Fibroblast of lung (primary cell): Measurements from ENCODE around the gene SDK1. TPM values are rescaled to one million over a fixed set of nuclear protein-coding genes. Genes with fewer than 3 reads are reported as not detected.

Source experiments
- DNase-seq, 2 donors: peaks; one replicate each; pipeline versions ENCODE4 v3.0.0 to v3.0.0-alpha.2; 2010; ENCODE audit warnings: low read depth in 2 of 2
- H2AFZ ChIP-seq: 2 replicates; pipeline ENCODE4 v1.5.1; 2012; ENCODE audit warnings: low read length, control low read depth, inconsistent platforms
- H3K27ac ChIP-seq: 2 replicates; pipeline ENCODE4 v1.5.1; 2011; ENCODE audit warnings: low read length, control low read depth; ENCODE audit not compliant: insufficient read depth
- H3K27me3 ChIP-seq: 2 replicates; pipeline ENCODE4 v1.5.1; 2011; ENCODE audit warnings: mild to moderate bottlenecking, low read length; ENCODE audit not compliant: control insufficient read depth, insufficient read depth
- H3K36me3 ChIP-seq: 2 replicates; pipeline ENCODE4 v1.5.1; 2011; ENCODE audit warnings: low read length; ENCODE audit not compliant: control insufficient read depth, insufficient read depth
- H3K4me1 ChIP-seq: 2 replicates; pipeline ENCODE4 v1.5.1; 2011; ENCODE audit warnings: low read length; ENCODE audit not compliant: control insufficient read depth, insufficient read depth; ENCODE audit errors: extremely low read depth
- H3K4me2 ChIP-seq: 2 replicates; pipeline ENCODE4 v1.5.1; 2011; ENCODE audit warnings: low read length, control low read depth; ENCODE audit not compliant: insufficient read depth; ENCODE audit errors: extremely low read depth
- H3K4me3 ChIP-seq, 4 experiments: fragments of 200-600 bp in 1 of 4; sonication (generic) in 1 of 4; replicated peaks in 1 of 4; 2 replicates each; pipeline ENCODE4 v1.5.1; 2011 to 2016; ENCODE audit warnings: low read length in 4 of 4, low read depth in 3 of 4, mild to moderate bottlenecking in 3 of 4, control low read depth in 2 of 4, inconsistent platforms in 1 of 4, mixed read lengths in 1 of 4; ENCODE audit not compliant: insufficient read depth in 1 of 4; ENCODE audit errors: control extremely low read depth in 1 of 4
- H3K79me2 ChIP-seq: 2 replicates; pipeline ENCODE4 v1.5.1; 2012; ENCODE audit warnings: mild to moderate bottlenecking, low read length, inconsistent platforms; ENCODE audit not compliant: control insufficient read depth, insufficient read depth
- H3K9ac ChIP-seq: 2 replicates; pipeline ENCODE4 v1.5.1; 2011; ENCODE audit warnings: mild to moderate bottlenecking, low read length, control low read depth; ENCODE audit not compliant: insufficient read depth
- H3K9me3 ChIP-seq: 2 replicates; pipeline ENCODE4 v1.5.1; 2012; ENCODE audit warnings: low read depth, low read length; ENCODE audit not compliant: control insufficient read depth, insufficient read depth
- H4K20me1 ChIP-seq: 2 replicates; pipeline ENCODE4 v1.5.1; 2011; ENCODE audit warnings: low read length; ENCODE audit not compliant: control insufficient read depth, insufficient read depth; ENCODE audit errors: extremely low read depth
- EZH2 ChIP-seq: IDR thresholded peaks from 2 replicates; pipeline ENCODE4 v1.5.1; 2012; ENCODE audit warnings: low read length, control low read depth, mild to moderate bottlenecking; ENCODE audit errors: missing control alignments
- polyA plus RNA-seq, 2 donors: library from polyadenylated mRNA; depleted of rRNA in 1 of 2; stranded (reverse) in 1 of 2; unstranded in 1 of 2; fragments of >200 nt; gene quantifications; 2 replicates each; pipeline ENCODE4 v1.2.1, GENCODE V29; 2011 to 2012; ENCODE audit warnings: missing spikeins in 1 of 2
- total RNA-seq: library from RNA; depleted of rRNA; stranded (reverse); fragments of >200 nt; gene quantifications from 2 replicates; pipeline ENCODE4 v1.2.1, GENCODE V29; 2014
- TF ChIP-seq, protein P1 (sequence below), 2 donors: IDR thresholded peaks in 1 of 2; conservative IDR thresholded peaks in 1 of 2; 1 replicate in 1 of 2; 2 replicates in 1 of 2; pipeline ENCODE4 v1.5.1; 2011 to 2012; ENCODE audit warnings: low read length in 2 of 2, control low read depth in 1 of 2, inconsistent platforms in 1 of 2, low read depth in 1 of 2, mild to moderate bottlenecking in 1 of 2

SDK1 gene
- total and polyA plus RNA-seq, 2 donors (not counting 1 experiment from before 2014, with no cell fraction given): 1.0 to 8.6 TPM

DNA sequence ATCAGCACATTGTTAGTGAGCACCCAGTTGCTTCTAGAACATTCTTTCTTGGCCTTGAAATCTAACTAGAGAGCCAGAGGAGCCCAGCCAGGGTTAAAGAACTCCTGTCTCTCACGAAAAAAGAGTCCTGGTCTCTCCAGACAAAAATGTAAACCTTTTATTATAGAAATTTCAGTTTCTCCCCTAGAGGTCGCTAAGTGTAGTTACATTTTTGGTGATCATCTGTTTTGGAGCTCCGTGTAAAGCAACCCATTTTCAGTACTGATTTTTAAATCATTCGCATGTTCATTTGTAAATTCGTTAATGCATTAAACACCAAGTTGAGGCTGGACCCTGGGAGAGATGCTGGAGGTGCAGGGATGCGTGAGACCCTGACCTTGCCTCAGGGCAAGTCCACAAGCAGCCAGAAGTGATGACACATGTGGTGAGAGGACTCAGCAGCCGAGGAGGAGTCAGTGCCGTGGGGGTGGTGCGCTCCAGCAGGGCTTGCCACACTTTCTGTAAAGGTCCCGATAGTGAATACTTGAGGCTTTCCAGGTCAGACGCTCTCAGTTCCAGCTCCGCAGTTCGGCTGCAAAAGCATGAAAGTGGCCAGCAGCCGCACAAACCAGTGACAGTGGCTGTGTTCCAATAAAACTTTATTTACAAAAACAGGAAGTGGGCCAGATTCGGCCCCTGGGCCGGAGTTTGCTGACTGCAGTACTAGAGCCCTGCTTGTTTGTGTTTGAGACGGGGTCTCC is 802.5 kb downstream of the SDK1 start:
- Histone ChIP-seq H3K9me3 (no peaks in the 10 kb centered on the region), H4K20me1 (no peaks in the 10 kb centered on the region), H3K4me1 (no peaks in the 10 kb centered on the region), H3K9ac (no peak overlapping the region), H3K27me3 (no peaks in the 10 kb centered on the region), H3K4me3 (no peak overlapping the region), H2AFZ (no peak overlapping the region), H3K4me2 (no peak overlapping the region), H3K36me3 (no peaks in the 10 kb centered on the region), H3K27ac (no peak overlapping the region), H3K79me2 (no peaks in the 10 kb centered on the region)
- peak; percentile 21 to 73 for DNase-seq
- TF ChIP-seq EZH2: no peak
- TF ChIP-seq, protein P1, sequence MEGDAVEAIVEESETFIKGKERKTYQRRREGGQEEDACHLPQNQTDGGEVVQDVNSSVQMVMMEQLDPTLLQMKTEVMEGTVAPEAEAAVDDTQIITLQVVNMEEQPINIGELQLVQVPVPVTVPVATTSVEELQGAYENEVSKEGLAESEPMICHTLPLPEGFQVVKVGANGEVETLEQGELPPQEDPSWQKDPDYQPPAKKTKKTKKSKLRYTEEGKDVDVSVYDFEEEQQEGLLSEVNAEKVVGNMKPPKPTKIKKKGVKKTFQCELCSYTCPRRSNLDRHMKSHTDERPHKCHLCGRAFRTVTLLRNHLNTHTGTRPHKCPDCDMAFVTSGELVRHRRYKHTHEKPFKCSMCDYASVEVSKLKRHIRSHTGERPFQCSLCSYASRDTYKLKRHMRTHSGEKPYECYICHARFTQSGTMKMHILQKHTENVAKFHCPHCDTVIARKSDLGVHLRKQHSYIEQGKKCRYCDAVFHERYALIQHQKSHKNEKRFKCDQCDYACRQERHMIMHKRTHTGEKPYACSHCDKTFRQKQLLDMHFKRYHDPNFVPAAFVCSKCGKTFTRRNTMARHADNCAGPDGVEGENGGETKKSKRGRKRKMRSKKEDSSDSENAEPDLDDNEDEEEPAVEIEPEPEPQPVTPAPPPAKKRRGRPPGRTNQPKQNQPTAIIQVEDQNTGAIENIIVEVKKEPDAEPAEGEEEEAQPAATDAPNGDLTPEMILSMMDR (conservative IDR thresholded peaks at IDR 0.05 in 1 of 2, IDR thresholded peaks at IDR 0.05 in 1 of 2; ENCODE audit: low read depth in 1 of 2, low read length in 2 of 2): peak in 1 of 2 donors; percentile 25

DNA sequence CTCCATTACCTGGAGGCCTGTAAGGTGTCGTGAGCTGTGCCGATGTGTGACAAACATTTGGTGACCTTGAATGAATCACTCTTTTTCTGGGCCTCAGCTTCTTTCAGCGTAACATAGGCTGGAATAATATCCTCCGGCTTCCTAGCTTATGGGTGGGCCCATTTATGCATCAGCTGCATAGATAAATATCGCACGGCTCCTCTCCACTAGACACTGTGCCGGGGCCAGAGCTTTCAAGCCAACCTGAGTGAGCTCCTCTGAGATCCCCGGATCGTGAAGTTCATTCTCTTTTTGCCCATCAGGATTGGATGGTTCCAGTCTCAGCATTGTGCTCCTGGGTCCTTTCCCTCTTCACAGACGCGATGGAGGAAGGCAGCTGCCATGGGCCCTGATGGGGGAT is 806.8 kb downstream of the SDK1 start:
- no peak overlapping the region for H3K9ac ChIP-seq
- no peak overlapping the region for H3K27ac ChIP-seq
- TF ChIP-seq, protein P1 (conservative IDR thresholded peaks at IDR 0.05 in 1 of 2, IDR thresholded peaks at IDR 0.05 in 1 of 2; ENCODE audit: low read depth in 1 of 2, low read length in 2 of 2): no peak
- no peaks in the 10 kb centered on the region for H4K20me1 ChIP-seq
- H3K9me3 ChIP-seq: no peaks in the 10 kb centered on the region
- no peak overlapping the region for H3K4me2 ChIP-seq
- no peak for DNase-seq
- no peaks in the 10 kb centered on the region for H3K79me2 ChIP-seq
- H3K4me3 ChIP-seq: no peak overlapping the region
- H3K4me1 ChIP-seq: no peaks in the 10 kb centered on the region
- H3K36me3 ChIP-seq: no peaks in the 10 kb centered on the region
- H3K27me3 ChIP-seq: no peaks in the 10 kb centered on the region
- no peak overlapping the region for H2AFZ ChIP-seq

DNA sequence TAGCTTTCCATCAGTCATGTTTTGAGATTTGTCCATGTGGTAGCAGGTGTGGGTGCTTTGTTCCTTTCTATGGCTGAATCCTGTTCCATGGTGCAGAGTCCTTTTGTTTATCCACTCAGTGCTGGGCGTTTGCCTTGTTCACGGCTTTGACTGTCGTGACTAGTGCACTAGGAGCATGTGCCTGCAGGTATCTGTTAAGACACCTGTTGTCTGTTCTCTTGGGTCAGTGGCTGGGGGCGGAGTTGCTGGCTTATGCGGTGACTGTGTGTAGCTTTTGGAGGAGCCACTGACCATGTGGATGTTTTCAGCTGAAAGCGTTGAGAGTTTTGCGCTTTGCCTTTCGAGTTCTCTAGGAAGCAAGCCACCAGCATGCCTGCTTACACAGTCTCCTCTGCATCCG is 807.9 kb downstream of the SDK1 start:
- H3K27me3 ChIP-seq: no peaks in the 10 kb centered on the region
- no peaks in the 10 kb centered on the region for H3K36me3 ChIP-seq
- H3K79me2 ChIP-seq: no peaks in the 10 kb centered on the region
- no peaks in the 10 kb centered on the region for H3K9me3 ChIP-seq
- no peak overlapping the region for H2AFZ ChIP-seq
- no peaks in the 10 kb centered on the region for H3K4me1 ChIP-seq
- TF ChIP-seq, protein P1 (conservative IDR thresholded peaks at IDR 0.05 in 1 of 2, IDR thresholded peaks at IDR 0.05 in 1 of 2; ENCODE audit: low read depth in 1 of 2, low read length in 2 of 2): no peak
- TF ChIP-seq EZH2: no peak
- H4K20me1 ChIP-seq: no peaks in the 10 kb centered on the region
- DNase-seq: no peak
- H3K27ac ChIP-seq: no peak overlapping the region
- H3K4me2 ChIP-seq: no peak overlapping the region
- no peak overlapping the region for H3K9ac ChIP-seq
- H3K4me3 ChIP-seq: no peak overlapping the region
